MM.1S (cell line): ENCODE measurements around the gene SLC17A9.

ENCODE experiments used
- DNase-seq: peaks from one replicate; pipeline ENCODE4 v3.0.0-alpha.2; 2015
- H2AFZ ChIP-seq: fragments of 300-600 bp; sonication (generic); 2 replicates; pipeline ENCODE4 v1.6.0; 2016; ENCODE audit warnings: antibody characterized with exemption, low read length
- H3F3A ChIP-seq: fragments of 300-600 bp; sonication (generic); 2 replicates; pipeline ENCODE4 v1.6.1; 2016; ENCODE audit warnings: mild to moderate bottlenecking, antibody characterized with exemption, low read length, moderate library complexity, mixed read lengths; ENCODE audit not compliant: insufficient read depth
- H3K27ac ChIP-seq: fragments of 300-600 bp; sonication (generic); 2 replicates; pipeline ENCODE4 v1.5.1; 2016; ENCODE audit warnings: mild to moderate bottlenecking, low read length
- H3K27me3 ChIP-seq: fragments of 300-600 bp; sonication (generic); replicated peaks from 2 replicates; pipeline ENCODE4 v1.6.0; 2016; ENCODE audit warnings: low read length; ENCODE audit not compliant: insufficient read depth
- H3K36me3 ChIP-seq: fragments of 300-600 bp; sonication (generic); replicated peaks from 2 replicates; pipeline ENCODE4 v1.6.1; 2016; ENCODE audit warnings: mild to moderate bottlenecking, low read length, mixed read lengths; ENCODE audit not compliant: insufficient read depth
- H3K4me1 ChIP-seq: fragments of 300-600 bp; sonication (generic); 2 replicates; pipeline ENCODE4 v1.6.1; 2016; ENCODE audit warnings: low read length, mixed read lengths
- H3K4me2 ChIP-seq: fragments of 300-600 bp; sonication (generic); 2 replicates; pipeline ENCODE4 v1.6.0; 2016; ENCODE audit warnings: low read depth, low read length
- H3K4me3 ChIP-seq: fragments of 300-600 bp; sonication (generic); 2 replicates; pipeline ENCODE4 v1.5.1; 2016; ENCODE audit warnings: low read length, mixed read lengths
- H3K79me2 ChIP-seq: fragments of 300-600 bp; sonication (generic); 2 replicates; pipeline ENCODE4 v1.6.1; 2016; ENCODE audit warnings: mixed run types, low read length, mixed read lengths
- H3K9ac ChIP-seq: fragments of 300-600 bp; sonication (generic); 2 replicates; pipeline ENCODE4 v1.6.1; 2016; ENCODE audit warnings: low read length, mixed read lengths
- H3K9me2 ChIP-seq: fragments of 300-600 bp; sonication (generic); replicated peaks from 2 replicates; pipeline ENCODE4 v1.6.1; 2016; ENCODE audit warnings: mild to moderate bottlenecking, low read length, mixed read lengths; ENCODE audit not compliant: insufficient read depth
- H3K9me3 ChIP-seq: fragments of 300-600 bp; sonication (generic); replicated peaks from 2 replicates; pipeline ENCODE4 v1.6.1; 2016; ENCODE audit warnings: mild to moderate bottlenecking, low read length, mixed read lengths; ENCODE audit not compliant: insufficient read depth
- H4K20me1 ChIP-seq: fragments of 300-600 bp; sonication (generic); 2 replicates; pipeline ENCODE4 v1.6.1; 2016; ENCODE audit warnings: mild to moderate bottlenecking, low read length, moderate library complexity, mixed read lengths; ENCODE audit not compliant: insufficient read depth
- CTCF ChIP-seq: fragments of 300-600 bp; sonication (generic); IDR thresholded peaks from 2 replicates; pipeline ENCODE4 v1.5.1; 2016; ENCODE audit warnings: antibody characterized with exemption, low read length, mixed read lengths
- EZH2 ChIP-seq: fragments of 300-600 bp; sonication (generic); optimal IDR thresholded peaks from 2 replicates; pipeline ENCODE3; 2017; ENCODE audit warnings: low read depth, mild to moderate bottlenecking, antibody characterized with exemption, low read length, mixed read lengths
- EZH2phosphoT487 ChIP-seq: fragments of 300-600 bp; sonication (generic); IDR thresholded peaks from 2 replicates; pipeline ENCODE4 v1.6.1; 2018; ENCODE audit warnings: antibody characterized with exemption, low read length

The SLC17A9 gene

DNA sequence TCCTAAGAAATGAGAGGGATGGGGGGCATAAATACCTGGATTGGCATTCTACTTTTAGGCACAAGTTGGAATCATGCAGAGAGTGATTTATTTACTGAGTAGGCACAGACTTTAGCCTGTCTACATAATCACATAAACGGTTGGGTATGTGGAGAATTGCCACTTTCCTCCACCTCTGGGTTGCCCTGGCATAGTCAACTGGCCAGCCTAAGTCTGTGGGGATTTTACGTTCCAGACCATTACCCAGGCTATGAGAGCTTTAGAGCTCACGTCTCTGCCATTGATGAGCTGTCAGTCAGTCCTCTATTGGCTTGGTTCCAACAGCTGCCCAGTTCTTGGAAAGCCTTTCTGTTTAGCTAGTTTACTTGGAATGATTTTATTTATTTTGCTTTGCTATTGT lies 59.3 kb downstream of the SLC17A9 start:
- Histone ChIP-seq H3F3A (peaks cover 26% of the 10 kb centered on the region), H3K9ac (no peak overlapping the region), H3K27ac (no peak overlapping the region), H3K4me2 (no peak overlapping the region), H3K4me1 (peaks cover 17% of the 10 kb centered on the region), H3K27me3 (peaks cover 40% of the 10 kb centered on the region), H3K9me3 (no peaks in the 10 kb centered on the region), H4K20me1 (no peaks in the 10 kb centered on the region), H3K36me3 (no peaks in the 10 kb centered on the region), H3K79me2 (peaks cover 3% of the 10 kb centered on the region; the same call in 1 of the 2 replicates), H3K4me3 (no peak overlapping the region), H3K9me2 (no peaks in the 10 kb centered on the region), H2AFZ (no peak overlapping the region)
- TF ChIP-seq EZH2phosphoT487 (no peak), EZH2 (no peak), CTCF (no peak)
- DNase-seq = no peak

GRCh38 chr20:63013207-63013606 lies 60.7 kb downstream of the SLC17A9 start:
- DNase-seq = no peak
- H3K9ac ChIP-seq = no peak overlapping the region
- peaks cover 17% of the 10 kb centered on the region for H3K4me1 ChIP-seq
- peaks cover 26% of the 10 kb centered on the region for H3F3A ChIP-seq
- H3K9me3 ChIP-seq = no peaks in the 10 kb centered on the region
- no peaks in the 10 kb centered on the region for H4K20me1 ChIP-seq
- H3K9me2 ChIP-seq = no peaks in the 10 kb centered on the region
- H3K27ac ChIP-seq = peak overlapping the region; percentile 57; the same call in 1 of the 2 replicates
- TF ChIP-seq CTCF = no peak
- no peak for TF ChIP-seq EZH2phosphoT487
- TF ChIP-seq EZH2 = no peak
- no peaks in the 10 kb centered on the region for H3K36me3 ChIP-seq
- H2AFZ ChIP-seq = no peak overlapping the region
- H3K27me3 ChIP-seq = peaks cover 38% of the 10 kb centered on the region
- H3K4me3 ChIP-seq = no peak overlapping the region
- peaks cover 3% of the 10 kb centered on the region; the same call in 1 of the 2 replicates for H3K79me2 ChIP-seq
- peak overlapping the region; percentile 44; the same call in 1 of the 2 replicates for H3K4me2 ChIP-seq

GRCh38 chr20:63014287-63014686 lies 61.8 kb downstream of the SLC17A9 start:
- no peaks in the 10 kb centered on the region for H4K20me1 ChIP-seq
- no peak overlapping the region for H3K9ac ChIP-seq
- H3K36me3 ChIP-seq = no peaks in the 10 kb centered on the region
- H3F3A ChIP-seq = peaks cover 25% of the 10 kb centered on the region
- TF ChIP-seq EZH2 = no peak
- TF ChIP-seq EZH2phosphoT487 = no peak
- no peak for TF ChIP-seq CTCF
- H3K4me3 ChIP-seq = no peak overlapping the region
- no peak overlapping the region for H3K27ac ChIP-seq
- H3K4me1 ChIP-seq = peaks cover 17% of the 10 kb centered on the region
- H3K79me2 ChIP-seq = peaks cover 3% of the 10 kb centered on the region; the same call in 1 of the 2 replicates
- no peak overlapping the region for H2AFZ ChIP-seq
- no peaks in the 10 kb centered on the region for H3K9me3 ChIP-seq
- no peak for DNase-seq
- no peak overlapping the region for H3K4me2 ChIP-seq
- H3K27me3 ChIP-seq = peaks cover 37% of the 10 kb centered on the region
- no peaks in the 10 kb centered on the region for H3K9me2 ChIP-seq
